CD4-positive, CD25-positive, alpha-beta regulatory T cell (primary cell): ENCODE results near the gene UEVLD. TPM values are rescaled to one million over a fixed set of nuclear protein-coding genes. Genes with fewer than 3 reads are reported as not detected.

Experiments used
- polyA plus RNA-seq, 4 donors: library from polyadenylated mRNA; unstranded; fragments of 300-500 nt; fragmentation: Illumina TruSeq; gene quantifications; one replicate each; pipeline ENCODE4 v1.2.3, GENCODE V29; 2021
- total RNA-seq: library from RNA; stranded (reverse); gene quantifications from one replicate; pipeline ENCODE4 v1.2.3, GENCODE V29; 2022

Gene UEVLD
- total and polyA plus RNA-seq, 5 donors from 2014 or later = 5.6 to 11.6 (median 6.3) TPM

Other genes starting within 250 kb of the UEVLD start
- 234 TPM for gene LDHA, start 194.2 kb downstream of the UEVLD start, total RNA-seq
- gene LDHA, start 194.2 kb downstream of the UEVLD start, polyA plus RNA-seq = 100 to 1,000 TPM; 361 to 569 (median 446) TPM
- gene LDHC, start 176.4 kb downstream of the UEVLD start, total RNA-seq = not detected
- gene LDHC, start 176.4 kb downstream of the UEVLD start, polyA plus RNA-seq = 1 to 10 TPM in 1 of 4 donors, not detected in 3; 3.1 TPM
- not detected for gene LDHAL6A, start 132.9 kb downstream of the UEVLD start, total RNA-seq
- under 1 TPM in 1 of 4 donors, not detected in 3; 0.08 TPM for gene LDHAL6A, start 132.9 kb downstream of the UEVLD start, polyA plus RNA-seq
- gene TSG101, start 61.8 kb downstream of the UEVLD start, total RNA-seq = 18.8 TPM
- gene TSG101, start 61.8 kb downstream of the UEVLD start, polyA plus RNA-seq = 10 to 100 TPM; 62.8 to 87.2 (median 79.2) TPM
- gene MISFA, start 11.1 kb upstream of the UEVLD start, total RNA-seq = 1.1 TPM
- under 1 TPM in 2 of 4 donors, not detected in 2; 0.49 to 0.75 TPM for gene MISFA, start 11.1 kb upstream of the UEVLD start, polyA plus RNA-seq
- 62.0 TPM for gene SPTY2D1, start 45.6 kb upstream of the UEVLD start, total RNA-seq
- 10 to 100 TPM; 11.2 to 13.5 (median 12.6) TPM for gene SPTY2D1, start 45.6 kb upstream of the UEVLD start, polyA plus RNA-seq
- 4.8 TPM for gene TMEM86A, start 110.0 kb upstream of the UEVLD start, total RNA-seq
- gene TMEM86A, start 110.0 kb upstream of the UEVLD start, polyA plus RNA-seq = 1 to 10 TPM in 3 of 4 donors, under 1 TPM in 1; 1.00 to 2.2 (median 1.2) TPM
- gene IGSF22, start 137.5 kb upstream of the UEVLD start, total RNA-seq = 2.1 TPM
- gene IGSF22, start 137.5 kb upstream of the UEVLD start, polyA plus RNA-seq = 1 to 10 TPM; 2.4 to 6.2 (median 3.4) TPM
- gene PTPN5, start 203.1 kb upstream of the UEVLD start, total RNA-seq = not detected
- not detected for gene PTPN5, start 203.1 kb upstream of the UEVLD start, polyA plus RNA-seq